Activated CD8-positive, alpha-beta memory T cell treated with anti-CD3 and anti-CD28 coated beads, Interleukin-2, amount 50 U/mL, for 1 hour (primary cell): ENCODE measurements around the gene CACNA1C.

ENCODE experiments used
- DNase-seq: peaks from one replicate; pipeline ENCODE4 v3.0.0-alpha.2; 2020; ENCODE audit errors: extremely low read depth

The CACNA1C gene

DNA sequence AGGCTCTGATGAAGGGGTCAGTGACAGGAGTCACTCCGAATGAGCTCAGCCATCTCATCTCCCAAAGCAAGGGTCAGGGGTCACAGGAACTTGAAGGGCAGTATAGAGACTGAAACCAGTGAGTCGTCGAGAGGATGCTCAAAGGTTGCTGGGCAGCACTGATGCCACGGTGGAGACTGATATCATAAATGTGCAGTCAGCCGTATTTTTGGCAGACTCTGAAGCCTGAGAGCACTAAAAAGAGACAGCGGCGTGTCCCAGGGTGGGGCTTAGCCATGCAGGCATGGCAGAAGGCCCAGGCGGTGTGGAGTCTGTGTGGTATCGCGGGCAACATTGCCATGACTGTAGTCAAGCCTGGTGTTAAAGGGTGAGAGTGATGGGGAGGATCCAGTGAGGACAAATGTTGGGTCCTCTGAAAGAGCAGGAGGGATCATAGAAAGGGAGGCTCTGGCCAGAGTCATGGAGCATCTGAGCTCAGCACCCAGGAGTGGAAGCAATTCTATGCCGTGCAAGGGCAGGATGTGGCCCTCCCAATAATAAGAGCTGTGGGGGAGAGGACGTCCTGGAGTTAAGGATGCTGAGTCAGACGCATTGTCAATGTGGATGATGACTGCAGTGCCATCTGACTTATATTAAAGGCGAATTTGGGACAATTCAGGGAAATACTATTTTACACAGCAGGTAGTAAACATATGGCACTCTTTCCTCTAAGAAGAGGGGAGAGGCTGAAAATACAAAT is 500.8 kb downstream of the CACNA1C start:
- no peak for DNase-seq

DNA sequence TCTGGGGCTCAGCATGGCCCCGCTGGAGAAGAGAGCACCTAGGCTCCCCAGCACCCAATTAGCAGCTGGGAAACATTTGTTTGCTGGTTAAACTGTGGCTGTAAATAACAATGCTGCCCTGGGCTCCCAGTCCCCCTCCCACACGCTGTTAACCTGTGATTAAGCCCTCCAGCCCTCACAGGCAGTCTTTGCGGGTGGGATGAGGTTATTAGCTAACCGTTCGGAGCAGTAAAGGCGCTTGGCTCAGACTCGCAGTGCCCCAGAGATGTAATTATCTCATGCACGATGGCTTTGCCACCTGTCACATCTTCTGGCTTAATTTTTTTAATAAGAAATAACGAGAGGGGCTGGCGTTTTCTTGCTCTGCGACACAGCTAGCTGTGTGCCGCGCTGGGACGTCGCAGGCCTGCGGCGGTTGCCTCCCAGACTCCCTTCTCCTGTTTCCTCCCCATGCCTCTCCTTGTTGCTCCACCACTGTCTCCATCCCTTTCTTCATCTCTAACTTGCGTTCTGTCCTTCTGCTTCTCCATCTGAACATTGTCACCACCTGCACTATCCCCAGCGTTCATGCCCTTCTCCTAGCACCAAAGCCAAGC is 502.8 kb downstream of the CACNA1C start:
- DNase-seq = no peak

DNA sequence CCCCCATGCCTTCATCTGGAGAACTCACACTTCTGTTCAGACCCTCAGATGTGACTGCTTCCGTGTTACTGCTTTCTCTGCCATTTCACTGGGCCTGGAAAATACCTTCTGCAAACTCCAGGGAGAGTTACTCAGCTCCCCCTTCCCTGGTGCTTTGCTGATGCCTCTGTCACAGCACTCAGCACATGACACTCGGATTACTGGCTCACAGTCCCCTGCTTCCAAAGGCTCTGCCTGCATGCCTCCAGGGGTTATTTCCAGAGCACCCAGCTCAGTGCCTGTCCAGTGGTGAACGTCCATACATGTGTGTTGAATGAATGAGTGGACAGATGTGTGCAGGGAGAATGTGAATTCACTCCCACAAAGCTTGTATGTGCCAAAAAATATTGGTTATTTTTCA is 504.8 kb downstream of the CACNA1C start:
- no peak for DNase-seq

- no peak for DNase-seq
Measured at GRCh38 chr12:2559931-2560330, 507.1 kb downstream of the CACNA1C start.

DNA sequence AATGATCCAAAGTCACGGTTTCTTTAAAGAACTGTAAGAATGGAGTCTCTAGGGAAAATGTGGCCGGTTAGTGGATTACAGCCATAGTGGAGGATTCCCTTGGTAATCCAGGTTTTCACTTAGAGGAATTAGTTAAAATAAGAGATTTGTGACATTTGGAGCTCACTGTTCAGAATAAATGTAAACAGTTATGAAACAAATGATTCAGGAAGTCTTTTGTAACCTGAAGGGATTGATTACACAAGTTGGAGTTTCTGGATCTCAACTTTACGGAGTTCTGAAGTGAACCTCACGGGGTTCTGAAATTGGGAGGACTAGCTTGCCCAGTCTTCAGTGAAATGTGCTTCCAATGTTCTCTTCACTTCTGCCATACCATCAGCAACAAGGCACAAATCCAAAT is 507.6 kb downstream of the CACNA1C start:
- no peak for DNase-seq

- no peak for DNase-seq
Measured at GRCh38 chr12:2561367-2561766, 508.6 kb downstream of the CACNA1C start.

GRCh38 chr12:2562400-2562799 is 509.6 kb downstream of the CACNA1C start:
- DNase-seq = no peak

DNA sequence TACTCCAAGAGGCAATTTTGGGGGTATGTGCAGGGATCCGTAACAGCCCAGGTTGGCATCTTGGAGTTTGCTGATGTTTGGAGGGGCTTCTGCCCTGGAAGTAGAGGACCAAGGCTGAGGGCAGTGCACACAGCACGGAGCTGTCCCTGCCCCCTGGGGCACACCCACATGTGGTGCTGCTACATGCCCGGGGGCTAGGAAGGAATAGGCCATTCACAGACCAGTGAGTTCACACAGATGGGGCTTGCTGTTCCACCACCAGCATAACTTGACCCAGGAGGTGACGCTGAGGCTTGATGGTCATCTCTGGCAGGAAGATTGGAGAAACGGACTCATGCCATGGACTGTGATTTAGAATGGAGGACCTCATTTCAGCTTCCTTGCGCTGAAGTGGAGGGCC is 510.9 kb downstream of the CACNA1C start:
- no peak for DNase-seq

DNA sequence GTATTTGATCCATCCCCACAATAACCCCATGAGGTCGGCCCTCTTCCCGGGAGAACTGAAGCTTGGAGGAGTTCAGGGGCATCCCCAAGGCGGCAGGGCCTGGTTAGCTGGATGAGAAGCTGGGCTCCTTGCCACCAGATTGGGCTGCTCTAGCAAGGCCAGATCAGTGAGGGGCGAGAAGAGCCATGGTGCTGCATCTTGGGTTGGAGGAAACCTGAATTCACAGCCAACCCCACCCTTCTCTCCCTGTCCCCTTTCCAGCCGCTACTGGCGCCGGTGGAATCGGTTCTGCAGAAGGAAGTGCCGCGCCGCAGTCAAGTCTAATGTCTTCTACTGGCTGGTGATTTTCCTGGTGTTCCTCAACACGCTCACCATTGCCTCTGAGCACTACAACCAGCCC is 513.4 kb downstream of the CACNA1C start:
- no peak for DNase-seq

- DNase-seq = no peak
Measured at GRCh38 chr12:2567711-2568110, 514.9 kb downstream of the CACNA1C start.

GRCh38 chr12:2570562-2570961 is 517.8 kb downstream of the CACNA1C start:
- no peak for DNase-seq

GRCh38 chr12:2574355-2574935 is 521.7 kb downstream of the CACNA1C start:
- DNase-seq = no peak

GRCh38 chr12:2575245-2575644 is 522.5 kb downstream of the CACNA1C start:
- no peak for DNase-seq

- DNase-seq = no peak
Measured at GRCh38 chr12:2578211-2578610, 525.4 kb downstream of the CACNA1C start.

DNA sequence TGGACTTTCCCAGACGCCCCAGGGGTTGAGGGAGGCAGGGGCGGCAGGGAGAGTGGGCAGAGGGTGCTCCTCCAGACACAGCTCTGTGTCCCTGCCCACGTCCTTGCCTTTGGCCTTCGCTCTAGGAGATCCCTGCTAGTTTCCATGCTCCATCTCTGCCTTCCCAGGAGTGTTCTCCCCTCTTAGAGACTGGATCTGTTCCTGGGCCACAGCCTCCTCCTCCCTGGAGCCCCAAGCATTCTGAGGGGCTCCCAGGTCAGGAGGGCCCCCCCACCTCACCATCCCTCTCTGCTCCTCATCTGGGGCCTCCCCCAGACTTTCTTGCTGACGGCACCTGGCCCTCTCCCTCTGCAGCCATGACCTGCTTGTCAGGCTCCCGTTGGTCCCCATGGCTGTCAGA is 526.0 kb downstream of the CACNA1C start:
- DNase-seq = no peak

- no peak for DNase-seq
Measured at GRCh38 chr12:2580821-2581220, 528.0 kb downstream of the CACNA1C start.

GRCh38 chr12:2581293-2582045 is 528.7 kb downstream of the CACNA1C start:
- DNase-seq = no peak

GRCh38 chr12:2582631-2583030 is 529.8 kb downstream of the CACNA1C start:
- DNase-seq = no peak

GRCh38 chr12:2583091-2583497 is 530.3 kb downstream of the CACNA1C start:
- DNase-seq = no peak

- no peak for DNase-seq
Measured at GRCh38 chr12:2583642-2584401, 531.0 kb downstream of the CACNA1C start.

DNA sequence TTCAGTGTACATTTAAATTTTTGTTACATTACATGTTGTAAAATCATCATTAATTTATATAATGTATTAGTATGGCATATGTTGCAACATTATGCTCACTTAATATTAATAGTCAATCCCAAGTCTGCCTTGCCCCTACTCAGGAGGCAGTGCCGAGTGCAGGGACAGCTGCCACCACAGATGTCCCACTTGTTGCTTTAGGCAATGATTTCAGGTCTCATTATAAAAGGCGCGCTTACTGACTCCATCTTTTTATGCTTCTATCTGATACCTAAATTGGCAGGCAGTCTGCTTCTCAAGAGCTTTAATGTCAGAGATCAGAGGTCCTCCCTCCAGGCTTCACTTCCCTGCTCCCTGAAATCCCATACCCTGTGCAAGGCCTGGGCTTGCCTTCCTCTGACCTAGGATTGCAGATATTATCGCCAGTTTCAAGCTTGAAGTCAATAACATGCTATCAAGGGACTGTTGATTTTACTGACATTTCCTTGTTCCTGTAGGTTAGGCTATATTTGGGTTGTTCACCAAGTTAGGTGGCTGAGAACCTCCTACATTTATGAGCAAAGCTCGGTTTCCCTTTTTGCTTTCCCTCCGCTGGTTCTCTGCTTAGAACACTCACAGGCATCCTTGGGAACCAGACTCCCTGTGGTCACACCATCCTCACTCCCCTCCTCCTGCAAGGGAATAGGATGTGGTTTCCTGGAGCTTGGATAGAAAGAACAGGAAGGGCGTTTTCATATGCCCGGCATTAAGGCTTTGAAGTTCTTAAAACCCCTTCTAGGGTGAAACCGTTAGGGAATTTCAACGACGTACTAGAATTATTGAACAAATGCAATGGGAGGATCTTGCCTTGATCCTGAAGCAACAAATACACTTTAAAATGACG is 533.6 kb downstream of the CACNA1C start:
- DNase-seq = no peak
